ENCODE results near the gene HYAL3.

DNA sequence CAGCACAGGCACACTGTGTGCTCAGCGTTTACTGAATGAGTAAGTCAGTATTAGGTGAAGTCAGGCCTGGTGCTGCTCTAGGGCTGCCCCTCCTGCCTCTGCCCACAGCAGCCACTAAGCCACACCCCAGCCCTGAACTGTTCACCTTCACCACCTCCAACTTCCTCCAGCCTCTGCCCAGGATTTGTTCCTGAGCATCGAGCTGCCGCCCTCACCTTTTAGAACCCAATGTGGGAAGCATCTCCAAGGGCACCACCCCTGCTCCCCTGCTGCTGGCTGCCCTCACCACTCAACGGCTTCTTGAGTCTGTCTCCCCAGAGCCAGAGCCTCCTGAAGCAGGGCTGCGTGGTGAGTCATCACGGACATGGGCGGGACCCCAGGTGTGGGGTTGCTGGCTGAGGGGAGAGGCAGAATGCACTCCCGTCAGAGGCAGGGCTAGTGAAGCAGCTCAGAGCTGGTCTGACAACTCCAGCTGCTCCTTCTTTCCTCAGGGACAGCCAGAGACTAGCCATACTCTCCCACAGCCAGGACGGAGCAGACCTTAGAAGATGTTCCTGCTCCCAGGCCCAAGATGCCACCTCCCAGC is 17.5 kb upstream of the HYAL3 start:
- TF ChIP-seq EP300 (IDR thresholded peaks at IDR 0.05) (no peak), CTCF (IDR thresholded peaks at IDR 0.05) (no peak), POLR2A (IDR thresholded peaks at IDR 0.05) (no peak)

Measured in tibial nerve (tissue), 4 donors.